GM23338 (cell line): Measurements from ENCODE around the gene DLG2. TPM values are rescaled to one million over a fixed set of nuclear protein-coding genes. Genes with fewer than 3 reads are reported as not detected.
A peak's percentile ranks its signal among the peaks of the same experiment; 100 is the strongest.

Experiments used
- ATAC-seq: fragments of 200-7000 bp; cut with Tn5 transposase; 3 replicates; pipeline ENCODE4 v1.9.1; 2020
- DNase-seq: peaks from one replicate; pipeline ENCODE4 v3.0.0-alpha.2; 2015; ENCODE audit warnings: low spot score
- H2AFZ ChIP-seq: fragments of 200-600 bp; sonication (generic); 2 replicates; pipeline ENCODE4 v1.8.0; 2016; ENCODE audit warnings: antibody characterized with exemption, mild to moderate bottlenecking, moderate library complexity
- H3F3A ChIP-seq: fragments of 200-600 bp; sonication (generic); replicated peaks from 2 replicates; pipeline ENCODE4 v1.8.0; 2017; ENCODE audit warnings: antibody characterized with exemption, mixed run types, low read depth
- H3K27ac ChIP-seq: fragments of 200-600 bp; sonication (generic); 2 replicates; pipeline ENCODE4 v1.6.1; 2016; ENCODE audit warnings: low read depth
- H3K27me3 ChIP-seq: fragments of 200-600 bp; sonication (generic); 2 replicates; pipeline ENCODE4 v1.8.0; 2016; ENCODE audit warnings: mild to moderate bottlenecking, mixed run types, moderate library complexity; ENCODE audit not compliant: insufficient read depth
- H3K36me3 ChIP-seq: fragments of 200-600 bp; sonication (generic); 2 replicates; pipeline ENCODE4 v1.8.0; 2016; ENCODE audit warnings: mild to moderate bottlenecking; ENCODE audit not compliant: insufficient read depth
- H3K4me1 ChIP-seq: fragments of 200-600 bp; sonication (generic); 2 replicates; pipeline ENCODE4 v1.8.0; 2016; ENCODE audit warnings: mild to moderate bottlenecking, moderate library complexity; ENCODE audit not compliant: insufficient read depth
- H3K4me2 ChIP-seq: fragments of 200-600 bp; sonication (generic); 2 replicates; pipeline ENCODE4 v1.7.1; 2017; ENCODE audit warnings: mixed run types
- H3K4me3 ChIP-seq: fragments of 200-600 bp; sonication (generic); 2 replicates; pipeline ENCODE4 v1.6.1; 2016; ENCODE audit warnings: mixed run types
- H3K79me2 ChIP-seq: fragments of 200-600 bp; sonication (generic); replicated peaks from 2 replicates; pipeline ENCODE4 v1.8.0; 2017; ENCODE audit warnings: mild to moderate bottlenecking; ENCODE audit not compliant: insufficient read depth
- H3K9me2 ChIP-seq: fragments of 200-600 bp; sonication (generic); 2 replicates; pipeline ENCODE4 v1.8.0; 2017; ENCODE audit not compliant: insufficient read depth
- H4K20me1 ChIP-seq: fragments of 200-600 bp; sonication (generic); replicated peaks from 2 replicates; pipeline ENCODE4 v1.8.0; 2017; ENCODE audit warnings: mild to moderate bottlenecking; ENCODE audit not compliant: insufficient read depth
- H3K27ac Mint-ChIP-seq: 2 replicates; pipeline ENCODE4 v1.8.0; 2020; ENCODE audit warnings: inconsistent platforms, mild to moderate bottlenecking, moderate library complexity, mixed read lengths
- H3K27me3 Mint-ChIP-seq: 3 replicates; pipeline ENCODE4 v1.8.0; 2022; ENCODE audit warnings: low read depth, mild to moderate bottlenecking, moderate library complexity, mixed read lengths, inconsistent platforms; ENCODE audit not compliant: insufficient read depth, poor library complexity
- H3K36me3 Mint-ChIP-seq: 3 replicates; pipeline ENCODE4 v1.8.0; 2021; ENCODE audit warnings: low read depth, mild to moderate bottlenecking, inconsistent platforms, moderate library complexity, mixed read lengths
- H3K4me1 Mint-ChIP-seq: 3 replicates; pipeline ENCODE4 v1.8.0; 2020; ENCODE audit warnings: mild to moderate bottlenecking, inconsistent platforms, mixed read lengths
- H3K4me3 Mint-ChIP-seq: 3 replicates; pipeline ENCODE4 v1.8.0; 2021; ENCODE audit warnings: moderate library complexity, mild to moderate bottlenecking, inconsistent platforms, mixed read lengths
- H3K9me3 Mint-ChIP-seq: 3 replicates; pipeline ENCODE4 v1.8.0; 2020; ENCODE audit warnings: moderate library complexity, mild to moderate bottlenecking, inconsistent platforms, mixed read lengths
- polyA plus RNA-seq: library from polyadenylated mRNA; unstranded; fragments of >200 nt; fragmentation: Nextera tagmentation; extraction: Ambion mirVana; gene quantifications from 2 replicates; pipeline ENCODE4 v1.2.1, GENCODE V29; 2016
- total RNA-seq: library from RNA; depleted of rRNA; stranded (reverse); fragments of >200 nt; shearing (Covaris generic); gene quantifications from 2 replicates; pipeline ENCODE4 v1.2.3, GENCODE V29; 2014
- TF ChIP-seq, protein P1 (sequence below): fragments of 250-450 bp; sonication (Bioruptor Pico); IDR thresholded peaks from 2 replicates; pipeline ENCODE4 v1.5.0; 2020; ENCODE audit warnings: mild to moderate bottlenecking, moderate library complexity
- TF ChIP-seq, protein P2 (sequence below), 2 experiments: fragments of 200-600 bp in 1 of 2; sonication (generic) in 1 of 2; conservative IDR thresholded peaks; 2 replicates each; pipeline versions ENCODE4 v1.5.1 to v1.6.1; 2016 to 2017; ENCODE audit warnings: antibody characterized with exemption in 2 of 2, low read depth in 2 of 2, mild to moderate bottlenecking in 2 of 2, moderate library complexity in 1 of 2

The DLG2 gene
- total and polyA plus RNA-seq, 2 experiments from 2014 or later, result 19.8 to 21.5 TPM

DNA sequence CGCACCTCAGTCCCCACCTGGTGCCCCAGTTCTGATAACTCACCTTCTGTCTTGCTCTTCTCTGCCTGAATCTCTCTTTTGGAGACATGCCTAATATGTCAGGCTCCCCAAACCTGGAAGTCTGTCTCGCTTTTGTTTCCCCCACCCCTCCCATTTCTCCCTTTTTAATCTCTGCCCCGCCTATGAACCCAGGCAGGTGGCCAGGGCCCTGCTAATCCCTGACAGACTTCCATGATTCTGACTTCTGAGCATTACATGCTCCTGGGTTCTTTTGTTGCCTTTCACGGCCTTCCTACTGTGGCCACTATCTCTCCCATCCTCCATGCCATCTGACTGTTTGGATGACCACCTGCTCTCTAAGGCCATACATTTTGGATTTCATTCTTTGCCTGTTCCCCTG is 1220.1 kb downstream of the DLG2 start (continued):
- TF ChIP-seq, protein P1, sequence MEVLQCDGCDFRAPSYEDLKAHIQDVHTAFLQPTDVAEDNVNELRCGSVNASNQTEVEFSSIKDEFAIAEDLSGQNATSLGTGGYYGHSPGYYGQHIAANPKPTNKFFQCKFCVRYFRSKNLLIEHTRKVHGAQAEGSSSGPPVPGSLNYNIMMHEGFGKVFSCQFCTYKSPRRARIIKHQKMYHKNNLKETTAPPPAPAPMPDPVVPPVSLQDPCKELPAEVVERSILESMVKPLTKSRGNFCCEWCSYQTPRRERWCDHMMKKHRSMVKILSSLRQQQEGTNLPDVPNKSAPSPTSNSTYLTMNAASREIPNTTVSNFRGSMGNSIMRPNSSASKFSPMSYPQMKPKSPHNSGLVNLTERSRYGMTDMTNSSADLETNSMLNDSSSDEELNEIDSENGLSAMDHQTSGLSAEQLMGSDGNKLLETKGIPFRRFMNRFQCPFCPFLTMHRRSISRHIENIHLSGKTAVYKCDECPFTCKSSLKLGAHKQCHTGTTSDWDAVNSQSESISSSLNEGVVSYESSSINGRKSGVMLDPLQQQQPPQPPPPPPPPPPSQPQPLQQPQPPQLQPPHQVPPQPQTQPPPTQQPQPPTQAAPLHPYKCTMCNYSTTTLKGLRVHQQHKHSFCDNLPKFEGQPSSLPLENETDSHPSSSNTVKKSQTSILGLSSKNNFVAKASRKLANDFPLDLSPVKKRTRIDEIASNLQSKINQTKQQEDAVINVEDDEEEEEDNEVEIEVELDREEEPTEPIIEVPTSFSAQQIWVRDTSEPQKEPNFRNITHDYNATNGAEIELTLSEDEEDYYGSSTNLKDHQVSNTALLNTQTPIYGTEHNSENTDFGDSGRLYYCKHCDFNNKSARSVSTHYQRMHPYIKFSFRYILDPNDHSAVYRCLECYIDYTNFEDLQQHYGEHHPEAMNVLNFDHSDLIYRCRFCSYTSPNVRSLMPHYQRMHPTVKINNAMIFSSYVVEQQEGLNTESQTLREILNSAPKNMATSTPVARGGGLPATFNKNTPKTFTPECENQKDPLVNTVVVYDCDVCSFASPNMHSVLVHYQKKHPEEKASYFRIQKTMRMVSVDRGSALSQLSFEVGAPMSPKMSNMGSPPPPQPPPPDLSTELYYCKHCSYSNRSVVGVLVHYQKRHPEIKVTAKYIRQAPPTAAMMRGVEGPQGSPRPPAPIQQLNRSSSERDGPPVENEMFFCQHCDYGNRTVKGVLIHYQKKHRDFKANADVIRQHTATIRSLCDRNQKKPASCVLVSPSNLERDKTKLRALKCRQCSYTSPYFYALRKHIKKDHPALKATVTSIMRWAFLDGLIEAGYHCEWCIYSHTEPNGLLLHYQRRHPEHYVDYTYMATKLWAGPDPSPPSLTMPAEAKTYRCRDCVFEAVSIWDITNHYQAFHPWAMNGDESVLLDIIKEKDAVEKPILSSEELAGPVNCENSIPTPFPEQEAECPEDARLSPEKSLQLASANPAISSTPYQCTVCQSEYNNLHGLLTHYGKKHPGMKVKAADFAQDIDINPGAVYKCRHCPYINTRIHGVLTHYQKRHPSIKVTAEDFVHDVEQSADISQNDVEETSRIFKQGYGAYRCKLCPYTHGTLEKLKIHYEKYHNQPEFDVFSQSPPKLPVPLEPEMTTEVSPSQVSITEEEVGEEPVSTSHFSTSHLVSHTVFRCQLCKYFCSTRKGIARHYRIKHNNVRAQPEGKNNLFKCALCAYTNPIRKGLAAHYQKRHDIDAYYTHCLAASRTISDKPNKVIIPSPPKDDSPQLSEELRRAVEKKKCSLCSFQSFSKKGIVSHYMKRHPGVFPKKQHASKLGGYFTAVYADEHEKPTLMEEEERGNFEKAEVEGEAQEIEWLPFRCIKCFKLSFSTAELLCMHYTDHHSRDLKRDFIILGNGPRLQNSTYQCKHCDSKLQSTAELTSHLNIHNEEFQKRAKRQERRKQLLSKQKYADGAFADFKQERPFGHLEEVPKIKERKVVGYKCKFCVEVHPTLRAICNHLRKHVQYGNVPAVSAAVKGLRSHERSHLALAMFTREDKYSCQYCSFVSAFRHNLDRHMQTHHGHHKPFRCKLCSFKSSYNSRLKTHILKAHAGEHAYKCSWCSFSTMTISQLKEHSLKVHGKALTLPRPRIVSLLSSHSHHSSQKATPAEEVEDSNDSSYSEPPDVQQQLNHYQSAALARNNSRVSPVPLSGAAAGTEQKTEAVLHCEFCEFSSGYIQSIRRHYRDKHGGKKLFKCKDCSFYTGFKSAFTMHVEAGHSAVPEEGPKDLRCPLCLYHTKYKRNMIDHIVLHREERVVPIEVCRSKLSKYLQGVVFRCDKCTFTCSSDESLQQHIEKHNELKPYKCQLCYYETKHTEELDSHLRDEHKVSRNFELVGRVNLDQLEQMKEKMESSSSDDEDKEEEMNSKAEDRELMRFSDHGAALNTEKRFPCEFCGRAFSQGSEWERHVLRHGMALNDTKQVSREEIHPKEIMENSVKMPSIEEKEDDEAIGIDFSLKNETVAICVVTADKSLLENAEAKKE (CRISPR knock-in tag), result no peak

DNA sequence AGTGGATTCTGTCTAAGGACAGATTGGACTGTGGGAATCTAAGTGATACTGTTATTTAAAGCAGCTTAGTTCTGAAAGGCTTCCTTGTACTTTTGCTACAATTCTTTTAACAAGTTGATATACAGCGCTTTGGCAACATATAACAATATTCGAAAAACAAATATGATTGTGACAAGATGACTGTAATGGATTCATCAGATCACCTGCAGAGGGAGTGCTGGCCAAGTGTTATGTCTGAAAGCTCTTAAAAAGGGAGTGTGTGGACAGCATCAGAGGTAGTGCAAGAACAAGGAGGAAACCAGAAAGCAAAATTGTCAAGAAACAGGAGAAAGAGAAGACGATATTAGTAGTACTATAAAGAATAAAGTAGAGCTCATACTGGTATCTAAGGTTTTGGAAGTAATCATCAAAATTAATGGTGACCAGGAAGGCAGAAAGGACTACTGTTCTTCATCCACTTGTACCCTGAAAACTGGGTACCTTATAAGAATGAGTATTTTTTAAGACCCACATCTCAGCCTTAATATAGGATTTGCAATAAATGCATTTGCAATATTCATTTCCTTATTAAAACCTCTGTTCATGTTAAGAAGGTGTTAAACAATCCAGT is 1229.0 kb downstream of the DLG2 start:
- no peaks in the 10 kb centered on the region for H3K36me3 ChIP-seq
- H4K20me1 ChIP-seq, result no peaks in the 10 kb centered on the region
- peak; percentile 56 for DNase-seq
- H3F3A ChIP-seq, result no peaks in the 10 kb centered on the region
- no peak overlapping the region for H3K27ac ChIP-seq
- H3K9me2 ChIP-seq, result no peaks in the 10 kb centered on the region
- Mint-ChIP-seq H3K4me3 (no peak overlapping the region), H3K9me3 (no peaks in the 10 kb centered on the region), H3K27me3 (no peaks in the 10 kb centered on the region), H3K27ac (no peak overlapping the region), H3K4me1 (peaks cover 8% of the 10 kb centered on the region), H3K36me3 (no peaks in the 10 kb centered on the region)
- no peaks in the 10 kb centered on the region for H3K27me3 ChIP-seq
- H3K79me2 ChIP-seq, result no peaks in the 10 kb centered on the region
- peak; percentile 69 for ATAC-seq
- no peaks in the 10 kb centered on the region; the same call in 1 of the 2 replicates for H3K4me1 ChIP-seq
- TF ChIP-seq, protein P1 (CRISPR knock-in tag), result no peak
- TF ChIP-seq, protein P2, sequence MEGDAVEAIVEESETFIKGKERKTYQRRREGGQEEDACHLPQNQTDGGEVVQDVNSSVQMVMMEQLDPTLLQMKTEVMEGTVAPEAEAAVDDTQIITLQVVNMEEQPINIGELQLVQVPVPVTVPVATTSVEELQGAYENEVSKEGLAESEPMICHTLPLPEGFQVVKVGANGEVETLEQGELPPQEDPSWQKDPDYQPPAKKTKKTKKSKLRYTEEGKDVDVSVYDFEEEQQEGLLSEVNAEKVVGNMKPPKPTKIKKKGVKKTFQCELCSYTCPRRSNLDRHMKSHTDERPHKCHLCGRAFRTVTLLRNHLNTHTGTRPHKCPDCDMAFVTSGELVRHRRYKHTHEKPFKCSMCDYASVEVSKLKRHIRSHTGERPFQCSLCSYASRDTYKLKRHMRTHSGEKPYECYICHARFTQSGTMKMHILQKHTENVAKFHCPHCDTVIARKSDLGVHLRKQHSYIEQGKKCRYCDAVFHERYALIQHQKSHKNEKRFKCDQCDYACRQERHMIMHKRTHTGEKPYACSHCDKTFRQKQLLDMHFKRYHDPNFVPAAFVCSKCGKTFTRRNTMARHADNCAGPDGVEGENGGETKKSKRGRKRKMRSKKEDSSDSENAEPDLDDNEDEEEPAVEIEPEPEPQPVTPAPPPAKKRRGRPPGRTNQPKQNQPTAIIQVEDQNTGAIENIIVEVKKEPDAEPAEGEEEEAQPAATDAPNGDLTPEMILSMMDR (conservative IDR thresholded peaks at IDR 0.05; ENCODE audit: low read depth in 2 of 2), result peak; percentile 74 to 78
- no peak overlapping the region for H3K4me3 ChIP-seq
- no peak overlapping the region for H2AFZ ChIP-seq
- H3K4me2 ChIP-seq, result no peak overlapping the region
